Lung (tissue), 12 donors: Measurements from ENCODE around the gene ASB15. TPM values are rescaled to one million over a fixed set of nuclear protein-coding genes. Genes with fewer than 3 reads are reported as not detected.
A peak's percentile ranks its signal among the peaks of the same experiment; 100 is the strongest.

Experiments used
- ATAC-seq: fragments of 200-7000 bp; cut with Tn5 transposase; one replicate; pipeline ENCODE4 v1.9.1; 2020; ENCODE audit warnings: moderate number of reproducible peaks; ENCODE audit not compliant: insufficient read depth, low FRiP score
- DNase-seq, 3 donors: peaks; one replicate each; pipeline ENCODE4 v3.0.0-alpha.2; 2013 to 2017
- H3K27ac ChIP-seq, 2 donors: one replicate each; pipeline ENCODE4 v1.5.1; 2013; ENCODE audit warnings: mild to moderate bottlenecking in 2 of 2, moderate library complexity in 2 of 2, control low read depth in 1 of 2, inconsistent platforms in 1 of 2, low read depth in 1 of 2, low read length in 1 of 2
- H3K27me3 ChIP-seq, 3 donors: one replicate each; pipeline ENCODE4 v1.5.1; 2013; ENCODE audit warnings: low read length in 2 of 3; ENCODE audit not compliant: control insufficient read depth in 3 of 3, insufficient read depth in 3 of 3
- H3K36me3 ChIP-seq, 4 donors: one replicate each; pipeline ENCODE4 v1.5.1; 2013; ENCODE audit warnings: low read length in 4 of 4, mild to moderate bottlenecking in 1 of 4, moderate library complexity in 1 of 4; ENCODE audit not compliant: control insufficient read depth in 4 of 4, insufficient read depth in 4 of 4
- H3K4me1 ChIP-seq, 5 donors: one replicate each; pipeline ENCODE4 v1.5.1; 2013; ENCODE audit warnings: low read length in 5 of 5, mild to moderate bottlenecking in 2 of 5, moderate library complexity in 1 of 5; ENCODE audit not compliant: control insufficient read depth in 5 of 5, insufficient read depth in 5 of 5
- H3K4me3 ChIP-seq: one replicate; pipeline ENCODE4 v1.5.1; 2013; ENCODE audit warnings: mild to moderate bottlenecking, control low read depth, moderate library complexity
- H3K9ac ChIP-seq, 2 donors: one replicate each; pipeline ENCODE4 v1.5.1; 2013; ENCODE audit warnings: low read length in 2 of 2, control low read depth in 1 of 2; ENCODE audit not compliant: insufficient read depth in 1 of 2
- H3K9me3 ChIP-seq, 4 donors: one replicate each; pipeline ENCODE4 v1.5.1; 2013; ENCODE audit warnings: low read length in 3 of 4, mild to moderate bottlenecking in 1 of 4, moderate library complexity in 1 of 4; ENCODE audit not compliant: control insufficient read depth in 4 of 4, insufficient read depth in 3 of 4
- WGBS, 2 donors: extraction: QIAGEN DNeasy Blood & Tissue Kit; methylation state at CpG; one replicate each; pipeline ENCODE4 v1.1.7; 2013; 5-methylcytosine and 5-hydroxymethylcytosine counted together
- polyA plus RNA-seq, 2 donors: library from polyadenylated mRNA; stranded (reverse); fragments of 200-250 nt; gene quantifications; one replicate each; pipeline ENCODE4 v1.2.1, GENCODE V29; 2013
- total RNA-seq, 2 donors: library from RNA; depleted of rRNA in 1 of 2; stranded (reverse); fragments of >200 nt in 1 of 2; gene quantifications; one replicate each; pipeline ENCODE4 v1.2.1, GENCODE V29; 2014 to 2021
- TF ChIP-seq, protein P1 (sequence below): IDR thresholded peaks from 2 replicates; pipeline ENCODE4 v1.5.1; 2012; ENCODE audit warnings: mild to moderate bottlenecking; ENCODE audit errors: control extremely low read depth, extremely low read depth
- donor health status: control.
- donor health status: control.
- donor health status: Bipolar disorder and iron deficiency.
- donor health status: healthy.
- donor health status: DM: yes; HTN: yes; CAD: no.

ASB15 gene
- total and polyA plus RNA-seq, 4 donors = not detected

DNA sequence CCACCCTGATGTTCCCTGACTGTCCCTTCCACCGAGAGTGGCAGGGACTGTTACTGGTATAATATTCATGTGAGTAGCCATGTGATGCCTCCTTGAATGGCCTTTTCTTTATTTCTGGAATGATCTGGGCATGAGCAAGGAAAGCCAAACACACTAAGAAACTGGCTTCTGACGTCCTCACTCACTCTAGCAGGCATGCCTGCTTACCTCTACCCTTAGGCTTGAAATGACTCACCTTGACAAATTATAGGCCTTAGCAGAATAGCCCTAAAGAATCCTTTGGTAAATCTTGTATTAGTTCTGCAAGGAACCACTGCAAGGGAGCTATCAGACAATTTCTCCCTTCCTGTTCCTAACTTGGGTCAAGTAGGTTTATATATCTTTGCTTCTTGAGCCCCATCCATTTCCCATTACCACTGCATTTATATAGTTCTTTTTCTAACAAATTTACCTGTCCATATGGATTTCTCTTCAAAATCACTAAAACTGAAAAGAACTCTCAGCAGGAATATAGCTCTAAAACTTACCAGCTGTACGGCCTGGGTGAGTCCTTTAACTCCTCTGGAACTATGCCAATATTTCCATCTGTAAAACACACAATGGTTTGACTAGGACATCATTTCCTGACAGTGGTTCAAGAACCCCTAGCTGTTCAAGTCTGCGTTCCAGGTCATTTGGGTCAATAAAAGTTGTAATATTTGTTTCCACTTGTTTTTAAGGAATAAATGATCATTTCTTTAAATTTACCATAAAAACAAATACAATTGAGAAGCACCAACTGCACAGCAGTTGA lies 31.0 kb upstream of the ASB15 start:
- DNase-seq (peak in 1 of 3 donors; percentile 8), ATAC-seq (no peak)
- Histone ChIP-seq H3K9ac (no peak overlapping the region), H3K4me1 (no peaks in the 10 kb centered on the region), H3K27me3 (no peaks in the 10 kb centered on the region), H3K9me3 (no peaks in the 10 kb centered on the region), H3K36me3 (no peaks in the 10 kb centered on the region), H3K27ac (no peak overlapping the region), H3K4me3 (no peak overlapping the region)
- TF ChIP-seq, protein P1, sequence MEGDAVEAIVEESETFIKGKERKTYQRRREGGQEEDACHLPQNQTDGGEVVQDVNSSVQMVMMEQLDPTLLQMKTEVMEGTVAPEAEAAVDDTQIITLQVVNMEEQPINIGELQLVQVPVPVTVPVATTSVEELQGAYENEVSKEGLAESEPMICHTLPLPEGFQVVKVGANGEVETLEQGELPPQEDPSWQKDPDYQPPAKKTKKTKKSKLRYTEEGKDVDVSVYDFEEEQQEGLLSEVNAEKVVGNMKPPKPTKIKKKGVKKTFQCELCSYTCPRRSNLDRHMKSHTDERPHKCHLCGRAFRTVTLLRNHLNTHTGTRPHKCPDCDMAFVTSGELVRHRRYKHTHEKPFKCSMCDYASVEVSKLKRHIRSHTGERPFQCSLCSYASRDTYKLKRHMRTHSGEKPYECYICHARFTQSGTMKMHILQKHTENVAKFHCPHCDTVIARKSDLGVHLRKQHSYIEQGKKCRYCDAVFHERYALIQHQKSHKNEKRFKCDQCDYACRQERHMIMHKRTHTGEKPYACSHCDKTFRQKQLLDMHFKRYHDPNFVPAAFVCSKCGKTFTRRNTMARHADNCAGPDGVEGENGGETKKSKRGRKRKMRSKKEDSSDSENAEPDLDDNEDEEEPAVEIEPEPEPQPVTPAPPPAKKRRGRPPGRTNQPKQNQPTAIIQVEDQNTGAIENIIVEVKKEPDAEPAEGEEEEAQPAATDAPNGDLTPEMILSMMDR = no peak
- 65 to 74% methylated on average over 4 of the region's 4 CpGs for WGBS, 2 donors

DNA sequence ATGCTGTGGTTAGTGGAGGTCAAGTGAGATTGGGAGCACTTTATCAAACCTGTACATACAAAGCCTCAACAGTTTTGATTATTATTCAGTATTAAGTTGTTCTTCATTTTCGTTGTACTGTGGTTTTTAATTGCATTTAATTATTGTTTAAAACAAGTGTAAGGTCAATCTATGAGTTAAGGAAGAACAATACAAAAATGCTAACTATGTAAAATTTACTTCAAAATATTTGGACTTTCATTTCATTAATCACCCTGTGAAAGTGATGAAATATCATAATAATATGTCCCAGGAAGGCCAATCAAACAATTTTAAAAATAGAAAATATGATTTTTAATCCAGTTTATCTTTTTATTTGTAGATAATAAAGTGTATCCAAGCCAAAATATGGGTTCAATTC lies 30.4 kb upstream of the ASB15 start:
- WGBS, 2 donors = 43 to 67% methylated on average over 1 of the region's 1 CpG

DNA sequence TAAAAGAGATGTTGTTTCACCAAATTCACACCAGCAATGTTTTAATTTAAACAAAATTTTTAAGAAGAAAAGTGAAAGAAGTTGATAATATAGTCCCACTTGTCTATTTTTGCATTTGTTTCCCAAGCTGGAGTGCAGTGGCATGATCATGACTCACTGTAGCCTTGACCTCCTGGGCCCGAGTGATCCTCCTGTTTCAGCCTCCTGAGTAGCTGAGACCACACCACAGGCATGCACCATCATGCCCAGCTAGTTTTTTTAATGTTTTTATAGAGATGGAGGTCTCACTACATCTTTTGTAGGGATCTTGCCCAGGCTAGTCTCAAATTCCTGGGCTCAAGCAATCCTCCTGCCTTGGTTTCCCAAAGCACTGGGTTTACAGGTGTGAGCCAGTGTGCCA lies 29.9 kb upstream of the ASB15 start:
- 93 to 95% methylated on average over 1 of the region's 1 CpG for WGBS, 2 donors
- DNase-seq = no peak

More for the DNA sequence above, 30.4 kb upstream of the ASB15 start:
- H3K27ac ChIP-seq = no peak overlapping the region
- H3K9ac ChIP-seq = no peak overlapping the region
- H3K9me3 ChIP-seq = no peaks in the 10 kb centered on the region
- H3K4me3 ChIP-seq = no peak overlapping the region
- H3K27me3 ChIP-seq = no peaks in the 10 kb centered on the region
- DNase-seq (no peak), ATAC-seq (no peak)
- H3K4me1 ChIP-seq = no peaks in the 10 kb centered on the region
- TF ChIP-seq, protein P1 = no peak
- H3K36me3 ChIP-seq = no peaks in the 10 kb centered on the region

More for the DNA sequence above, 29.9 kb upstream of the ASB15 start:
- Histone ChIP-seq H3K4me1 (no peaks in the 10 kb centered on the region), H3K27me3 (no peaks in the 10 kb centered on the region), H3K9ac (no peak overlapping the region), H3K27ac (no peak overlapping the region), H3K36me3 (no peaks in the 10 kb centered on the region), H3K9me3 (no peaks in the 10 kb centered on the region), H3K4me3 (no peak overlapping the region)
- TF ChIP-seq, protein P1 = no peak
- no peak for ATAC-seq
